ENCODE results near the gene GPR39.

Gene GPR39

DNA sequence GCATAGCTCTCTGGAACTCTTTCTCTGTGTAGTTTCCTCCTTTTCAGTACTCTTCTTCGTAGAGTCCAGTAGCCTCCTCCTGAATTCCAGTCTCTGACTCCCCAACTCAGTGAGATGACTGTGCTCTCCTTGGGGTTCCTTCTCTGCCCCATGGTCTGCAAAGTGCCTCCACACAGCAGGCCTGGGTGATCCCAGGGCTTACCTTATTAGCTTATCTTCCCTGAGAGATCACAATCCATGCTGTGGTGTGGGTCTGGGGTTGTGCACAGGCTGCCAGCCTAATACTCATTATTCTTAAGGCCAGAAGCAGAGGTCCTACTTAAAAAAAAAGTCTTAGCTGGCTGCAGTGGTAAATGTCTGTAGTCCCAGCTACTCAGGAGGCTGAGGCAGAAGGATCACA is 4.6 kb upstream of the GPR39 start:
- DNase-seq (ENCODE audit: low read depth in 2 of 3, low spot score in 1 of 3): no peak

- no peak for DNase-seq (ENCODE audit: low read depth in 2 of 3, low spot score in 1 of 3)
Observed at GRCh38 chr2:132414081-132414480, 2.5 kb upstream of the GPR39 start.

GRCh38 chr2:132415256-132415914 is 1.2 kb upstream of the GPR39 start:
- DNase-seq (ENCODE audit: low read depth in 2 of 3, low spot score in 1 of 3): no peak

- no peak for DNase-seq (ENCODE audit: low read depth in 2 of 3, low spot score in 1 of 3)
Observed at GRCh38 chr2:132415915-132416722, 486 bp upstream of the GPR39 start.

DNA sequence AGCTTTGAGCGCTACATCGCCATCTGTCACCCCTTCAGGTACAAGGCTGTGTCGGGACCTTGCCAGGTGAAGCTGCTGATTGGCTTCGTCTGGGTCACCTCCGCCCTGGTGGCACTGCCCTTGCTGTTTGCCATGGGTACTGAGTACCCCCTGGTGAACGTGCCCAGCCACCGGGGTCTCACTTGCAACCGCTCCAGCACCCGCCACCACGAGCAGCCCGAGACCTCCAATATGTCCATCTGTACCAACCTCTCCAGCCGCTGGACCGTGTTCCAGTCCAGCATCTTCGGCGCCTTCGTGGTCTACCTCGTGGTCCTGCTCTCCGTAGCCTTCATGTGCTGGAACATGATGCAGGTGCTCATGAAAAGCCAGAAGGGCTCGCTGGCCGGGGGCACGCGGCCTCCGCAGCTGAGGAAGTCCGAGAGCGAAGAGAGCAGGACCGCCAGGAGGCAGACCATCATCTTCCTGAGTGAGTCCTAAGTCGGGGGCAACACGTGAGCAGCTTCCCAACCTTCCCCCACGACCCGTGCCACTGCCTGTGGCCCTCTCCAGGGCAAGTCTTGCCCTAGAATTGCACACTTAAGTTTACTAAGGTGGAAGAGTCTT is 928 bp downstream of the GPR39 start:
- DNase-seq (ENCODE audit: low read depth in 2 of 3, low spot score in 1 of 3): no peak

DNA sequence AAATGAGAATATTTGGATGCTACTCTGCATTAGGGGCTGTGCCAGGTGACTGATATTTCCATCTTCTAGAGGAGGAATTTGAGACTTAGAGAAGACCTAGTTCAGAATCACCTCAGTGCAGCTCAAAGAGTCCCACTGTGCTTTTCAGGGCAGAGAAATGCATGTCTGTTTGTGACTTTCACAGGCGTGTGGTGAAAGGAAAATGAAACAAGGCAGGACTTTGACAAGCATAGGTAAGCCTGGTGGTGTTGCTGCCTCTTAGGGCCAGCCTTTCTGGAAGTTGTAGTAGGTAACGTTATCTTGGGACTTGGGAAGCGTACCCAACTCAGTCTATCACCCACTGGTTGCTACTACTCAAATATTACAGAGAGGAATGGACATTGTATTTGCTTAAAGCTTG is 2.6 kb downstream of the GPR39 start:
- DNase-seq (ENCODE audit: low read depth in 2 of 3, low spot score in 1 of 3): no peak

GRCh38 chr2:132419941-132420340 is 3.3 kb downstream of the GPR39 start:
- no peak for DNase-seq (ENCODE audit: low read depth in 2 of 3, low spot score in 1 of 3)

- DNase-seq (ENCODE audit: low read depth in 2 of 3, low spot score in 1 of 3): no peak
Observed at GRCh38 chr2:132420816-132421805, 4.5 kb downstream of the GPR39 start.

DNA sequence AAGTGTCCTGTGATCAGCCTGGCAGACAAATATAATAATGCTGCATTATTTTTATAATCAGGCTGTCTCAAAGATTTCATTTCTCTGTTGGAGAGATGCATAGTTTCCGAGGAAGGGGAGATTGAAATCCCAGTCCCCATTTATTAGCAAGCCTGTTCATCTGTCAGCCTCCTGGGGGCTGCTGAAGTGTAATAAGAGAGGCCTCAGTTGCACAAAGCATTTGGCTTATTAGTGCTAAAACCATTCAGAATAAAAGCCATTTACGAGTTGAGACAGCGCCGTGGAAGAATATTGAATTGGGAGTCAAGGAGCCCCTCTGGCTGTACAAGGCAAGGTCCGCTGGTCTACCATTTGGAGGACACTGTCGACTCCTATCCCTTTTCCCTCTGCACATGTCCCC is 6.1 kb downstream of the GPR39 start:
- DNase-seq (ENCODE audit: low read depth in 2 of 3, low spot score in 1 of 3): no peak

DNA sequence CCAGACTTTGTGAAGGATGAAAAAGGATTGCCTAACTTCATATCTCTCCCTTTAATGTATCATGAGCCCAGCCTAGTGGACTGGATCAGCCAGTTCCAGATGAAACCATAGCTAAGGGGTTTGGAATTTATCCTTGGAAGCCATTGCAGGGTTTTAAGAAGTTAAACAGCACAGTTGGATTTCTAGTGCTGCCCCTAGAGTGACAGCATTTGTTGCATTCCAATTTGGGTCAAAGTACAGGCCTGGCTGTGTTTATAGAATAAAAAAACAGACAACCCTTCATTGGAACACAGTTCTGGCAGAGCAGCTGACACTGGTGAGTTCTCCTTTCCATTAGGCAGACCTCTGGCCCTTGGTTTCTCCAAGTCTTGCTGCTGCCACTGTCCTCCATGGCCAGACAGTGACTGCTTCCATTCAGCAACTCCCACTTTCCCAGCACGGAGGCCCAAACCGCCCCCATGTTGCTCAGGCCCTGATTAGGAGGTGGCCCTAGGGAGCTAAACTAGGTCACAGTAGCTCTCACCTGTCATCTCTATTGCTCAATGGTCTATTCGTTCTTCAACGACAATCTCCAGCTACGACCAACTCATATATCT is 8.0 kb downstream of the GPR39 start:
- no peak for DNase-seq (ENCODE audit: low read depth in 2 of 3, low spot score in 1 of 3)

DNA sequence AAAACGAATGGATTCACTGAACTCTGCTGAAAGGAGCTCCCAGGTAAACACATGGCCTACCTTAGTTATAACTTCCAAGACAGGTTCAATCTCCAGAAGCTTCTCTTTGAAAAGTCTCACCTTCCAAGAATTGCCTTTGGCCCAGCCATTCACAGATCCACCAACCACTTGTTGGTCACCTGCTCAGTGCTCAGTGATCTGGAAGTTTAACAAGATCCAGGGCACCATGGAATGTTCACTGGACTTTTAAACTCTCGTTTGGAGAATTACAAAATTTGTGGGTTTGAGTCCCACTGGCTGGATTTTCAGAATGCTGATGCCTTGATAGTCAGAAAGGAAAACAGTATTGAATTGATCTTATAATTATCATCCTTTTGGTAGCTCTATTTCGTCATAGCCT is 9.4 kb downstream of the GPR39 start:
- DNase-seq (ENCODE audit: low read depth in 2 of 3, low spot score in 1 of 3): no peak

DNA sequence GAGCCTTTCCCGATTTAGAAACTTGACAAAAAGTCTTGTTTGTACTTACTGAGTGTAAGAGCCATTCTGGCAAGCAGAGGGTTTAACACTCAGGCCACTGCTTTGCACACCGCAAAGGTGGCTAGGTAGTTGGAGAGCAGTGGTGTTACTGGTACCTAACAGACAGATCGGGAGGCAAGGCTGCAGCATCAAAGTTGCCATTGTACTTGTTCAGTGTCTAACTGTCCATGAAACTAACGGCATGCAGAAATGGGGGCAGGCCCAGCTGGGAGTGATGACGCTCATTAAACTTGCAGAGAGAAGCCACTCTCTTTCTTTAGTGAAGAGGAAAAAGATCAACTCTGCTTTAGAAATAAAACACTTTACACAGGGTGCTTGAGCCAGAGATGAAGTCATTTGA is 10.1 kb downstream of the GPR39 start:
- no peak for DNase-seq (ENCODE audit: low read depth in 2 of 3, low spot score in 1 of 3)

DNA sequence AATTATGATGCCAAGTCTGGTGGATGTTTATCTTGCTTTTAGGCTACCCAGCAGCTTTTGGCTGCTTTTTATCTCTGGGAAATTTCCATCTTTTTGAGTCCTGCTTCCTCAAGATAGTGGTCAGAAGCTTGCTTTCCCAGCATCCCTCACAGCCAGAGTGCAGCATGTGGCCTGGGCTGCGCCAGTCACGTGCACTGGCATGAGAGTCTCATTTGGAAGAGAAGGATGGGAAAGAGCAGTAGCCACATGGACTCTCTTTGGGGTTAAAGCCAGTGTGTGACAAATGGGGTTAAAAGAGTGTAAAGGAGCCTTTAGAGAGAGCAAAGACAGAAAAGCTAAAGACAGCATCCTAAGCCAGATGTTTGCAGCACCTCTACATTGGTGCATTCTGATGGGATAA is 12.7 kb downstream of the GPR39 start:
- DNase-seq (ENCODE audit: low read depth in 2 of 3, low spot score in 1 of 3): no peak

DNA sequence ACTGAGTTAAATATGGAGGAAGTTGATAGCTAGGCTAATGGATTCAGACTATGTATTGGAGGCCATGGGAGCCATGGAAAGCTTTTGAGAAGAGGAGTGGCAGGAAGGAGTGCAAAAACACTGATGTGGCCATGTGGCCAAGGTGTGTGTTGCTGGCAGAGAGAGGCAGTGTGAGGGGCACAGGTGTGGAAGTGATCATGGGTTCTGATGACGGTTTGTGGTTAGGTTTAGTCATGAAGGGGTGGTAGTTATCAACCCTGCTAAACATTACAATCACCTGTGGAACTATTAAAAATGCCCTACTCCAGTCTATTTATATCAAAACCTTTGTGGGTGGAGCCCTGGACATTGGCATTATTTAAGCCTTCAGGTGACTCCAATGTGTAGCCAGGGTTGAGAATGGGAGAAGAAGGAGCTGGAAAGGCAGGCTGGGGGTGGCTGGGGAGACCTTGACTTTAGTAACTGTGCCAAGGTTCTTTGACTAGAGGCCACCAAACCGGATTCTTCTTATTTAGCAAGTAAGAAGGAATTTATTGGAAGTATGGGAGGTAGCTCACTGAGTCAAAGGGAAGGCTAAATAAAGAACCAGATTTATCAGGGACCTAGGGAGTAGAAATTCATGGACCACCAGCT is 13.5 kb downstream of the GPR39 start:
- DNase-seq (ENCODE audit: low read depth in 2 of 3, low spot score in 1 of 3): no peak

DNA sequence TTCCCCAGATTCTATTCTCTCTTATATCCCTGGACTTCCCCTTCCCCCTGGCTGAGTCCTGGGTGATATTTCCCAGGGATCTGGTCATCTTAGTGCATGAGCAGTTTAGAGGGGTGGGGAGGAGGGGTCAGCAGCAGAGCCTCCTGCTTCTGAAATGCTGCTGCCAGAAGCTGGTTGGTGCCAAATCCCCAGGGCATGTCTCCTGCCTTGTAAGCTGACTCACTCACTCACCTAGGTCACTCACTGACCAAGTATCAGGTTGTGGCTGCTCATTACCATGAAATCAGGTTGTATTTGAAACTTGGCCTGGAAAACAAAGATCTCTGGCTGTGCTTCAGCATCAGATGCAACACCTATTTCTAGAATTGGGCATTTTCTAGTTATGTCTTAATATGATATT is 14.3 kb downstream of the GPR39 start:
- no peak for DNase-seq (ENCODE audit: low read depth in 2 of 3, low spot score in 1 of 3)

GRCh38 chr2:132437852-132438669 is 21.5 kb downstream of the GPR39 start:
- DNase-seq (ENCODE audit: low read depth in 2 of 3, low spot score in 1 of 3): no peak

- DNase-seq (ENCODE audit: low read depth in 2 of 3, low spot score in 1 of 3): no peak
Observed at GRCh38 chr2:132438691-132439090, 22.1 kb downstream of the GPR39 start.

DNA sequence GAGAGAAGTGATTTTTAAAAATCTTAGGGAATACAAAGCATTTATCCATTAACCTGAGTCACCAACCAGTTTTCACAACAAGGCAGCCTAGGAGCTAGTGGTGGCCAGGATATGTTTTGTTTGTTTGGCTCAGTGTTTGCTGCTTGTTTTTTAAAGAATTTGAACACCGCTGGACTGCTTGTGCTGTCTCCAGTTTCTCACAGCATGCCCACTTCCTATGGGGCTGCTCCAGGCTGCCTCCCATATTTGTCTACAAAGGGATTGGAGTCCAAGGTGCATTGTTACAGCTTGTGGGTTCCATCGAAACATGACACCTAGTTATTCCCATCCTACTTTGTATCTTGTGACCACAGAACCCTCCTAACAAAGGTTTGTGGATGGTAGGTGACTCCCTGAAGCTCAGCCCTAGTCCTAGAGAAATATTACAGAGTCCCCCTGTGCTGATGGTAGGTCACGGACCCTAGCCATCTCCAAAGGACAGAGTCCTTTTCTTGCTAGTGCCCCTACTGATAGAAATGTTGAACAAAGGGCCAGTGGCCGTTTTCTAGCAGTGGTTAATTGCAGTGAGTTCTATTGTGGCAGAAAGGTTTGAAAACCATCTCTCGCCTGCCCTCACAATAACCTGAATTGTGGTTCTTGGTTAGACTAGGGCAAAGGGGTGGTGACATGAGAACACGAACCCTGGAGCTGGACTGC is 23.2 kb downstream of the GPR39 start:
- DNase-seq (ENCODE audit: low read depth in 2 of 3, low spot score in 1 of 3): no peak

DNA sequence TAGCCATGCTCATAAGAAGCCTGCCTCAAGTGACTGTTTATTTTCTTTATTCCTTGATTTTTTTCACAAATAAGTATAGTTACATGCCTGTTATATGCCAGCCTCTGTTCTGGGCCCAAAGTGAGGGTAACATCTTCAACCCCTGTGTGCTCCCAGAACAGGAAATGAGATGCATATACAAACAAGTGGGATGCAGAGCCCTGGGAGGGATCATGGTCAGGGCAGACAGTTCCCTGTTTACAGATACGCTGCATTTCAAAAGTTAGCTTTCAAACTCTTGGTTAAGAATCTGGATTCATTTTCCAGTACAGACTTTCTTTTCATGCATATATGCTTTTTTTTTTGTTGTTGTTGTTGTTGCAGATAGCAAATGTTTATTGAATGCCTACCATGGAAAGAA is 24.4 kb downstream of the GPR39 start:
- DNase-seq (ENCODE audit: low read depth in 2 of 3, low spot score in 1 of 3): no peak
